OCI-LY3 (cell line): ENCODE data around the gene RAPGEF1.

Experiments
- H2AFZ ChIP-seq: fragments of 200-600, 300-600 bp; shearing (Covaris generic); 2 replicates; pipeline ENCODE4 v1.6.0; 2014; ENCODE audit warnings: antibody characterized with exemption, low read depth, low read length
- H3K27ac ChIP-seq: fragments of 200-600, 300-600 bp; sonication (generic); 2 replicates; pipeline ENCODE4 v1.5.1; 2014; ENCODE audit warnings: mild to moderate bottlenecking, low read length, moderate library complexity, mixed read lengths
- H3K27me3 ChIP-seq: fragments of 200-600, 300-600 bp; sonication (generic); 2 replicates; pipeline ENCODE4 v1.6.1; 2014; ENCODE audit warnings: low read depth, low read length, mixed read lengths
- H3K36me3 ChIP-seq: fragments of 200-600, 300-600 bp; sonication (generic); replicated peaks from 2 replicates; pipeline ENCODE3; 2014; ENCODE audit warnings: low read depth, low read length, mixed read lengths
- H3K4me1 ChIP-seq: fragments of 300-600, 200-600 bp; sonication (generic); 2 replicates; pipeline ENCODE4 v1.6.1; 2014; ENCODE audit warnings: low read length, mixed read lengths
- H3K4me2 ChIP-seq: fragments of 200-600, 300-600 bp; sonication (generic); 2 replicates; pipeline ENCODE4 v1.6.1; 2014; ENCODE audit warnings: low read length, mixed read lengths
- H3K4me3 ChIP-seq: fragments of 300-600, 200-600 bp; sonication (generic); 2 replicates; pipeline ENCODE4 v1.5.1; 2014; ENCODE audit warnings: antibody characterized with exemption, mild to moderate bottlenecking, low read length, moderate library complexity
- H3K79me2 ChIP-seq: fragments of 300-600, 200-600 bp; shearing (Covaris generic); 2 replicates; pipeline ENCODE4 v1.6.1; 2014; ENCODE audit warnings: mild to moderate bottlenecking, low read length, mixed read lengths
- H3K9ac ChIP-seq: fragments of 300-600, 200-600 bp; shearing (Covaris generic); 2 replicates; pipeline ENCODE4 v1.6.0; 2014; ENCODE audit warnings: mild to moderate bottlenecking, low read length, moderate library complexity
- H3K9me3 ChIP-seq: fragments of 200-600, 300-600 bp; shearing (Covaris generic); 2 replicates; pipeline ENCODE4 v1.6.1; 2014; ENCODE audit warnings: low read length, mixed read lengths; ENCODE audit not compliant: insufficient read depth
- H4K20me1 ChIP-seq: fragments of 200-600, 300-600 bp; sonication (generic); 2 replicates; pipeline ENCODE4 v1.6.1; 2016; ENCODE audit warnings: low read length, mixed read lengths; ENCODE audit not compliant: insufficient read depth
- CTCF ChIP-seq: fragments of 200-600, 300-600 bp; sonication (generic); IDR thresholded peaks from 2 replicates; pipeline ENCODE4 v1.5.1; 2014; ENCODE audit warnings: antibody characterized with exemption, low read length, low read depth
- EZH2phosphoT487 ChIP-seq: fragments of 200-600 bp; shearing (Covaris generic); IDR thresholded peaks from 2 replicates; pipeline ENCODE4 v1.6.1; 2018; ENCODE audit warnings: antibody characterized with exemption, mixed run types, low read depth

RAPGEF1 gene

GRCh38 chr9:131635285-131635684 lies 104.6 kb downstream of the RAPGEF1 start:
- H3K79me2 ChIP-seq = peaks cover 70% of the 10 kb centered on the region
- H3K4me1 ChIP-seq = peaks cover 61% of the 10 kb centered on the region
- H3K27ac ChIP-seq = peak overlapping the region; percentile 84
- TF ChIP-seq CTCF (no peak), EZH2phosphoT487 (no peak)
- no peaks in the 10 kb centered on the region for H3K9me3 ChIP-seq
- no peak overlapping the region for H2AFZ ChIP-seq
- no peaks in the 10 kb centered on the region for H3K27me3 ChIP-seq
- H3K4me2 ChIP-seq = peak overlapping the region; percentile 54
- H3K4me3 ChIP-seq = peak overlapping the region; percentile 8; the same call in 1 of the 2 replicates
- H4K20me1 ChIP-seq = peaks cover 6% of the 10 kb centered on the region; the same call in 1 of the 2 replicates
- peaks cover 61% of the 10 kb centered on the region for H3K36me3 ChIP-seq
- peak overlapping the region; percentile 52 for H3K9ac ChIP-seq

- H3K36me3 ChIP-seq = peaks cover 56% of the 10 kb centered on the region
- peak overlapping the region; percentile 100 for H3K27ac ChIP-seq
- TF ChIP-seq EZH2phosphoT487 (no peak), CTCF (no peak)
Measured at GRCh38 chr9:131633491-131634031, 106.3 kb downstream of the RAPGEF1 start.

GRCh38 chr9:131631306-131631705 lies 108.6 kb downstream of the RAPGEF1 start:
- Histone ChIP-seq H3K4me2 (peak overlapping the region; percentile 78), H3K4me3 (peak overlapping the region; percentile 69; the same call in 1 of the 2 replicates), H3K27ac (peak overlapping the region; percentile 100), H3K79me2 (peaks cover 72% of the 10 kb centered on the region), H3K27me3 (no peaks in the 10 kb centered on the region), H3K4me1 (peaks cover 96% of the 10 kb centered on the region), H2AFZ (no peak overlapping the region), H3K36me3 (peaks cover 56% of the 10 kb centered on the region), H4K20me1 (no peaks in the 10 kb centered on the region), H3K9ac (peak overlapping the region; percentile 73), H3K9me3 (no peaks in the 10 kb centered on the region)
- TF ChIP-seq CTCF = no peak
- no peak for TF ChIP-seq EZH2phosphoT487

More at GRCh38 chr9:131633491-131634031, 106.3 kb downstream of the RAPGEF1 start:
- H3K4me1 ChIP-seq = peaks cover 78% of the 10 kb centered on the region
- H3K4me3 ChIP-seq = no peak overlapping the region
- H2AFZ ChIP-seq = no peak overlapping the region
- H3K79me2 ChIP-seq = peaks cover 67% of the 10 kb centered on the region
- no peaks in the 10 kb centered on the region for H3K27me3 ChIP-seq
- H3K4me2 ChIP-seq = no peak overlapping the region
- no peaks in the 10 kb centered on the region for H3K9me3 ChIP-seq
- H3K9ac ChIP-seq = no peak overlapping the region
- H4K20me1 ChIP-seq = no peaks in the 10 kb centered on the region

GRCh38 chr9:131630205-131630831 lies 109.6 kb downstream of the RAPGEF1 start:
- Histone ChIP-seq H3K4me2 (peak overlapping the region; percentile 78), H3K36me3 (peaks cover 66% of the 10 kb centered on the region), H3K79me2 (peaks cover 79% of the 10 kb centered on the region), H2AFZ (no peak overlapping the region), H3K4me3 (peak overlapping the region; percentile 69), H3K9ac (peak overlapping the region; percentile 95), H3K27me3 (no peaks in the 10 kb centered on the region), H3K27ac (peak overlapping the region; percentile 100), H3K9me3 (no peaks in the 10 kb centered on the region), H4K20me1 (no peaks in the 10 kb centered on the region), H3K4me1 (peaks cover 96% of the 10 kb centered on the region)
- TF ChIP-seq CTCF (peak; percentile 36), EZH2phosphoT487 (no peak)
